HepG2 (cell line): ENCODE measurements around the gene CENPO. TPM values are rescaled to one million over a fixed set of nuclear protein-coding genes. Genes with fewer than 3 reads are reported as not detected.
A peak's percentile ranks its signal among the peaks of the same experiment; 100 is the strongest.

Experiments used
- ARID4A ChIP-seq: sonication (generic); formaldehyde crosslinking; IDR thresholded peaks from 2 replicates; pipeline ENCODE4 v1.5.0; 2020; ENCODE audit warnings: mild to moderate bottlenecking, missing genetic modification reagents, borderline replicate concordance
- DMAP1 ChIP-seq: IDR thresholded peaks from 2 replicates; pipeline ENCODE4 v1.6.1; 2016
- ELF4 ChIP-seq: sonication (generic); formaldehyde crosslinking; IDR thresholded peaks from 2 replicates; pipeline ENCODE4 v1.5.0; 2020; ENCODE audit warnings: missing genetic modification reagents, mild to moderate bottlenecking, moderate library complexity, borderline replicate concordance
- KDM2A ChIP-seq: sonication (generic); formaldehyde crosslinking; IDR thresholded peaks from 2 replicates; pipeline ENCODE4 v1.4.0; 2020; ENCODE audit warnings: low read depth, missing genetic modification reagents, borderline replicate concordance
- MBNL3 ChIP-seq: fragments of 250-450 bp; sonication (Bioruptor Pico); conservative IDR thresholded peaks from 2 replicates; pipeline ENCODE4 v1.8.0; 2022; ENCODE audit warnings: mild to moderate bottlenecking, inconsistent platforms
- MIXL1 ChIP-seq: IDR thresholded peaks from 2 replicates; pipeline ENCODE4 v1.6.1; 2016
- MTA1 ChIP-seq: sonication (generic); formaldehyde crosslinking; IDR thresholded peaks from 2 replicates; pipeline ENCODE4 v1.4.0; 2020; ENCODE audit warnings: missing genetic modification reagents, mild to moderate bottlenecking, borderline replicate concordance
- MXD4 ChIP-seq: IDR thresholded peaks from 2 replicates; pipeline ENCODE4 v1.6.1; 2016; ENCODE audit warnings: mild to moderate bottlenecking, missing biosample characterization, missing genetic modification reagents
- TERF1 ChIP-seq: sonication (generic); formaldehyde crosslinking; IDR thresholded peaks from 2 replicates; pipeline ENCODE4 v1.8.0; 2022; ENCODE audit warnings: mild to moderate bottlenecking, missing genetic modification reagents, moderate library complexity
- YEATS2 ChIP-seq: sonication (generic); formaldehyde crosslinking; IDR thresholded peaks from 2 replicates; pipeline ENCODE4 v1.4.0; 2020; ENCODE audit warnings: missing genetic modification reagents, borderline replicate concordance
- ZBTB1 ChIP-seq: sonication (generic); formaldehyde crosslinking; IDR thresholded peaks from 2 replicates; pipeline ENCODE4 v1.4.0; 2020; ENCODE audit warnings: missing genetic modification reagents, borderline replicate concordance
- ZFP36 ChIP-seq: fragments of 150-350 bp; IDR thresholded peaks from 2 replicates; pipeline ENCODE4 v1.6.1; 2018; ENCODE audit warnings: borderline replicate concordance, low read length, low read depth; ENCODE audit not compliant: partially characterized antibody
- ZNF20 ChIP-seq: sonication (generic); formaldehyde crosslinking; IDR thresholded peaks from 2 replicates; pipeline ENCODE4 v1.4.0; 2020; ENCODE audit warnings: mild to moderate bottlenecking, moderate library complexity, missing genetic modification reagents
- ZNF224 ChIP-seq: sonication (generic); formaldehyde crosslinking; IDR thresholded peaks from 2 replicates; pipeline ENCODE4 v1.5.0; 2020; ENCODE audit warnings: mild to moderate bottlenecking, missing genetic modification reagents
- ZNF256 ChIP-seq: sonication (generic); formaldehyde crosslinking; conservative IDR thresholded peaks from 2 replicates; pipeline ENCODE4 v1.4.0; 2020; ENCODE audit warnings: missing genetic modification reagents
- ZNF34 ChIP-seq: sonication (generic); formaldehyde crosslinking; IDR thresholded peaks from 2 replicates; pipeline ENCODE4 v1.4.0; 2020; ENCODE audit warnings: mild to moderate bottlenecking, missing genetic modification reagents, borderline replicate concordance
- ZNF430 ChIP-seq: sonication (generic); formaldehyde crosslinking; IDR thresholded peaks from 2 replicates; pipeline ENCODE4 v1.9.0; 2021; ENCODE audit warnings: mild to moderate bottlenecking, missing genetic modification reagents
- ZNF496 ChIP-seq: sonication (generic); formaldehyde crosslinking; IDR thresholded peaks from 2 replicates; pipeline ENCODE4 v1.8.1; 2023; ENCODE audit warnings: mild to moderate bottlenecking, moderate library complexity, missing genetic modification reagents; ENCODE audit not compliant: insufficient replicate concordance
- ZNF562 ChIP-seq: sonication (generic); formaldehyde crosslinking; IDR thresholded peaks from 2 replicates; pipeline ENCODE4 v1.8.0; 2022; ENCODE audit warnings: missing genetic modification reagents, borderline replicate concordance
- ZNF577 ChIP-seq: sonication (generic); formaldehyde crosslinking; IDR thresholded peaks from 2 replicates; pipeline ENCODE4 v1.4.0; 2020; ENCODE audit warnings: mild to moderate bottlenecking, low read depth, missing genetic modification reagents, borderline replicate concordance
- ZNF619 ChIP-seq: sonication (generic); formaldehyde crosslinking; IDR thresholded peaks from 2 replicates; pipeline ENCODE4 v1.4.0; 2020; ENCODE audit warnings: mild to moderate bottlenecking, missing genetic modification reagents
- ZNF660 ChIP-seq: sonication (generic); formaldehyde crosslinking; IDR thresholded peaks from 2 replicates; pipeline ENCODE4 v1.5.1; 2020; ENCODE audit warnings: mild to moderate bottlenecking, low read depth, missing genetic modification reagents, borderline replicate concordance
- ZNF776 ChIP-seq: sonication (generic); formaldehyde crosslinking; IDR thresholded peaks from 2 replicates; pipeline ENCODE4 v1.4.0; 2020; ENCODE audit warnings: mild to moderate bottlenecking, missing genetic modification reagents
- ZNF839 ChIP-seq: sonication (generic); formaldehyde crosslinking; IDR thresholded peaks from 2 replicates; pipeline ENCODE4 v1.4.0; 2020; ENCODE audit warnings: missing genetic modification reagents, mild to moderate bottlenecking, borderline replicate concordance
- ZSCAN30 ChIP-seq: sonication (generic); formaldehyde crosslinking; IDR thresholded peaks from 2 replicates; pipeline ENCODE4 v1.5.0; 2020; ENCODE audit warnings: mild to moderate bottlenecking, missing genetic modification reagents
- polyA plus RNA-seq, 8 experiments: library from polyadenylated mRNA; depleted of rRNA in 3 of 8; stranded (reverse) in 7 of 8; unstranded in 1 of 8; fragments of >200 nt; fragmentation: Illumina TruSeq in 4 of 8; extraction: Trizol in 4 of 8; gene quantifications; 2 replicates each; pipeline versions ENCODE4 v1.2.1 to v1.2.3, GENCODE V29; 2011 to 2016; ENCODE audit warnings: low read depth in 4 of 8, missing spikeins in 1 of 8, mixed read lengths in 1 of 8; ENCODE audit not compliant: insufficient read depth in 1 of 8
- total RNA-seq, 5 experiments: library from RNA; depleted of rRNA; stranded (reverse); fragments of >200 nt; fragmentation: Illumina TruSeq; extraction: Trizol; gene quantifications; 2 replicates each; pipeline ENCODE4 v1.2.3, GENCODE V29; 2016; ENCODE audit warnings: low read depth in 1 of 5

The CENPO gene
- total and polyA plus RNA-seq, 2 of the 13 experiments (the other 11 are each of a cell fraction or from before 2014, with no cell fraction given): 19.7 to 35.5 TPM

- TF ChIP-seq ZNF776 (CRISPR knock-in tag) (no peak), DMAP1 (CRISPR knock-in tag) (no peak), ZSCAN30 (CRISPR knock-in tag) (no peak), ZNF430 (CRISPR knock-in tag) (no peak), ZNF34 (no peak), ZFP36 (peak; percentile 15), MXD4 (CRISPR knock-in tag) (peak; percentile 64; the same call in 1 of the 2 replicates), YEATS2 (CRISPR knock-in tag) (peak; percentile 45; the same call in 1 of the 2 replicates), TERF1 (CRISPR knock-in tag) (no peak), ZNF20 (CRISPR knock-in tag) (no peak), ZNF496 (CRISPR knock-in tag) (no peak), ARID4A (no peak), KDM2A (CRISPR knock-in tag) (peak; percentile 91), ELF4 (CRISPR knock-in tag) (no peak), ZBTB1 (CRISPR knock-in tag) (no peak), ZNF224 (CRISPR knock-in tag) (no peak), MIXL1 (CRISPR knock-in tag) (no peak), MTA1 (CRISPR knock-in tag) (0 out of 2 replicates have a peak, but pooled peaks have one; percentile 62), ZNF577 (no peak), ZNF619 (CRISPR knock-in tag) (peak; percentile 96), ZNF839 (CRISPR knock-in tag) (peak; percentile 73; the same call in 1 of the 2 replicates), MBNL3 (CRISPR knock-in tag) (no peak), ZNF660 (CRISPR knock-in tag) (no peak), ZNF562 (CRISPR knock-in tag) (no peak), ZNF256 (CRISPR knock-in tag) (no peak; the same call in 1 of the 2 replicates)
These were observed 34.4 kb downstream of the CENPO start (continued) for GRCh38 chr2:24827321-24828237.
